NT2/D1 (cell line): ENCODE results near the gene NECTIN4.

Experiments used
- DNase-seq: peaks from one replicate; pipeline ENCODE4 v3.0.0-alpha.2; 2011; ENCODE audit warnings: low read depth, low spot score
- H3K27me3 ChIP-seq: 2 replicates; pipeline ENCODE4 v1.6.0; 2011; ENCODE audit warnings: mild to moderate bottlenecking; ENCODE audit not compliant: insufficient read length, insufficient read depth
- H3K36me3 ChIP-seq: 2 replicates; pipeline ENCODE4 v1.6.1; 2011; ENCODE audit warnings: mild to moderate bottlenecking, low read length, mixed read lengths; ENCODE audit not compliant: insufficient read depth, insufficient read length
- H3K4me1 ChIP-seq: 2 replicates; pipeline ENCODE4 v1.5.1; 2011; ENCODE audit not compliant: insufficient read depth, insufficient read length
- H3K4me3 ChIP-seq: 2 replicates; pipeline ENCODE4 v1.5.1; 2011; ENCODE audit warnings: low read depth; ENCODE audit not compliant: insufficient read length
- H3K9ac ChIP-seq: 2 replicates; pipeline ENCODE4 v1.6.0; 2011; ENCODE audit warnings: low read depth; ENCODE audit not compliant: insufficient read length
- H3K9me3 ChIP-seq: 2 replicates; pipeline ENCODE4 v1.5.1; 2011; ENCODE audit warnings: mild to moderate bottlenecking, low read length; ENCODE audit not compliant: insufficient read depth
- SUZ12 ChIP-seq: IDR thresholded peaks from 2 replicates; pipeline ENCODE4 v1.6.1; 2011; ENCODE audit not compliant: insufficient read length, insufficient read depth; ENCODE audit errors: extremely low read depth
- YY1 ChIP-seq: IDR thresholded peaks from 2 replicates; pipeline ENCODE4 v1.6.1; 2011; ENCODE audit not compliant: insufficient read length, insufficient read depth
- ZNF274 ChIP-seq: IDR thresholded peaks from 2 replicates; pipeline ENCODE4 v1.6.1; 2011; ENCODE audit warnings: mild to moderate bottlenecking, low read depth, low read length

NECTIN4 gene

DNA sequence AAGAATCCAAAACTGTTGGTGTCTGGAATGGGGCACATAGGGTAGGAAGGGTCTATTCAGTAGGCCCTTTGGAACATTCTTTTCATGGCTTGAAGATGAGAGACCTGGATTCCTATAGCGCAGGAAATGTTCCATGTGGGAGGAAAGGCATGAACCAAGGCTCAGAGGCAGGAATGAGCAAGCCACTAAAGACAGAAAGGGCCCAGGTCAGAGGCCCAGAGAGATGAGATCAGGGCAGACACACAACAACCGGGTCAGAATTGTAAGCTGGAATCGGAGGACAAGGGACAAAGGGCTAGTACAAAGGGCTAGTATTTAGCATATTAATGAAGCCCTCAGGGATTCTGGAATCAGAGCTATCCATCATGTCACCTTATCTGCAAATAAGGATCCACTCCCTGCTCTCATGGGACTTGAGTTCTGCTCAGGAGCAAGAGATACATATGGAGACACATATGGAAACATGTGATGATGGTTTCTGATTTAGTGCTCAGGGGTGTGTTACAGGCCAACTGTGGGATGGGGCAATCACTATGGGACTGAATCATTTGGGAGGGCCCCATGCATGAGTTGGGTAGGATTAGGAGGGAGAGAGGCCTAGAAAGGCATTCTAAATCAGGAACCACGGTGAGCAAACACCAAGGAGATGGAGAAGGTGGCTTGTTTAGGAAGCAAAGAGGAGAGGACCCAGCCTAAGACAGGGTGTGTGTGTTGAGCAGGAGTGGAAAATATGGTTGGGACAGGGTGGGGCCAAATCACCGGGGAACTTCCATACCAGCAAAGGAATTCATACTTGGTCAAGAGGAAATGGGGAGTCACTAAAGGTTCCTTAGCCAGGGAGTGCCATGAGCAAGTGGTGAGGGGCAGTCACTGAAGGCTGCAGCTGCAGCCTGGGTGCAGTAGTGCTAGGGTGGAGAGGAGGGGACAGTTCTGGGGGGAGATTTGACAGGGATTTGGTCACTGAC is 8.6 kb downstream of the NECTIN4 start:
- DNase-seq, result no peak
- Histone ChIP-seq H3K9ac (no peak overlapping the region), H3K9me3 (no peaks in the 10 kb centered on the region), H3K36me3 (no peaks in the 10 kb centered on the region), H3K4me1 (peaks cover 35% of the 10 kb centered on the region), H3K27me3 (no peaks in the 10 kb centered on the region), H3K4me3 (no peak overlapping the region)
- TF ChIP-seq SUZ12 (no peak), YY1 (no peak)

- Histone ChIP-seq H3K36me3 (no peaks in the 10 kb centered on the region), H3K4me1 (peaks cover 31% of the 10 kb centered on the region), H3K9ac (no peak overlapping the region), H3K9me3 (no peaks in the 10 kb centered on the region), H3K4me3 (no peak overlapping the region), H3K27me3 (no peaks in the 10 kb centered on the region)
- DNase-seq, result no peak
- TF ChIP-seq ZNF274, result no peak
- TF ChIP-seq YY1, result no peak
- TF ChIP-seq SUZ12, result no peak
These were observed 9.8 kb downstream of the NECTIN4 start for GRCh38 chr1:161079436-161080110.

DNA sequence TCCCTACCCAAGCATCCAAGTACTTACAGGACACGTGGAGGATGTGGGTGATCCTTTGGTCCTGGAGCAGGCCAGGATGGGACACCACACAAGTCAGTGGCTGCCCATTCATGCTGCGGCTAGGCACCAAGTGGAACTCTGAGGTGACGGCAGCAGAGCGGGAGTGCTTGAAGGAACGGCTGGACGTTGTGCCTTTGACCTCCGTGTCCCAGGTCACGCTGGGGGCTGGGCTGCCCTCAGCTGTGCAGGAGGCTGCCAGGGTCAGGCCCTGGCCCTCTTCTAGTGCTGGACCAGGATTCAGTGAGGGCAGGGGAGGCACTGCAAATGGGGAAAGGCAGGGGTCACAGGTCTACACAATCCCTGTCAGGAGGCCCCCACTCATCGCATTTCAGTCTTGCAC is 11.9 kb downstream of the NECTIN4 start:
- Histone ChIP-seq H3K27me3 (no peaks in the 10 kb centered on the region), H3K9ac (no peak overlapping the region), H3K4me3 (no peak overlapping the region), H3K4me1 (peaks cover 18% of the 10 kb centered on the region), H3K9me3 (no peaks in the 10 kb centered on the region), H3K36me3 (no peaks in the 10 kb centered on the region)
- no peak for DNase-seq
- TF ChIP-seq SUZ12 (no peak), YY1 (no peak), ZNF274 (no peak)

DNA sequence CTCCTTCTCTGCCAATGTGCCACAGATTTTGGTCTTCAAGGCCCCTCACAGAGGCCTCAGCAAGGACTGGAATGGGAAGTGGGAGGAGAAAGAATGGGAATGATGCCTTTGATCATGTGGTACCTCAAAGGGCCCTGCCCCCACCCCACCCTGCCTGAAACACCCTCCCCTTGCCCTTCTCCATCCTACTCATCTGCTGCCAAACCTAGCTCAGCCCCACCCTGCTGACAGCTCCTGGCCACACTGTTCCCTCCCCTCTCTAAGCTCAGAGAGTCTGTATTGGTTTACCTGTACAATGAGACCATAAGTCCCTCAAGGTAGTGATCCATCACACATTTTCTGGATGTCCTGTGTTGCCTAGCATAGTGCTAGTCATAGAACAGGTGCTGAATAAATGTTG is 12.9 kb downstream of the NECTIN4 start:
- TF ChIP-seq SUZ12 (no peak), YY1 (no peak), ZNF274 (no peak)
- no peaks in the 10 kb centered on the region for H3K36me3 ChIP-seq
- no peak for DNase-seq
- no peak overlapping the region for H3K4me3 ChIP-seq
- H3K9ac ChIP-seq, result no peak overlapping the region
- H3K4me1 ChIP-seq, result peaks cover 16% of the 10 kb centered on the region
- no peaks in the 10 kb centered on the region for H3K27me3 ChIP-seq
- no peaks in the 10 kb centered on the region for H3K9me3 ChIP-seq

DNA sequence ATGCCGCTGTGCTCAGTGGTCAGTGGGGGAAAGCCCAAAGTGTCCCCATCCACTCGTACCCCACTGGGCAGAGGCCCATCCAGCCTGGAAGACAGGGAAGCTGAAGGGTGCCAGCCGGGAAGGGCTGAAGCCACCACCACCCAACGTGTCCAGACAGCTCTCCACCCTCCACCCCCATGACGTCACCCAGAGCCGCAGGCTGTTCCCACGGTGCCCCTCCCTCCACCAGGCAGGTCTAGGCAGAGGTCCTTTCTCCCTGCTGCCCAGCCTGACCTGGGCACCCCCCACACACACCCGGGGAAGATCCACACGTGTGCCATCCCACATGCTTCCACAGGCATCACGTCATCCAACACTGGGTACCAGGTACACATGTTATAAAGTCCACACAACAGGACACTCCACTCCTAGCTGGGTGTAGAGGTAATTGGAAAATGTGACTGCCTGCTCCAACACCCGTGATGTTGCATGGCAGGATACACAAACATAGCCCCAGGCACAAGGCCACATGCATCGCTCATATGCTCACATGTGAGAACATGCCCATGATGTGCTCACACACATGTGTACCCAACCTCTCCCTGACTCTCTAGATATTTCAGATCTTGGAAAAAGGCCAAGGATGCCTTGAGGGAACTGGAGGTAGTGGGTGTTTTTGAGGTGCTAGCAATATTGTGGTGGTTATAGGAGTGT is 14.5 kb downstream of the NECTIN4 start:
- no peak for TF ChIP-seq YY1
- no peak for TF ChIP-seq SUZ12
- no peak for TF ChIP-seq ZNF274
- Histone ChIP-seq H3K36me3 (no peaks in the 10 kb centered on the region), H3K27me3 (no peaks in the 10 kb centered on the region), H3K4me1 (peaks cover 9% of the 10 kb centered on the region), H3K9me3 (peaks cover 8% of the 10 kb centered on the region; the same call in 1 of the 2 replicates), H3K4me3 (no peak overlapping the region), H3K9ac (no peak overlapping the region)
- no peak for DNase-seq

GRCh38 chr1:161073474-161074121 is 15.8 kb downstream of the NECTIN4 start:
- peaks cover 11% of the 10 kb centered on the region for H3K4me1 ChIP-seq
- no peaks in the 10 kb centered on the region for H3K36me3 ChIP-seq
- H3K9ac ChIP-seq, result no peak overlapping the region
- no peak overlapping the region for H3K4me3 ChIP-seq
- peaks cover 8% of the 10 kb centered on the region; the same call in 1 of the 2 replicates for H3K9me3 ChIP-seq
- DNase-seq, result no peak
- H3K27me3 ChIP-seq, result no peaks in the 10 kb centered on the region
- TF ChIP-seq SUZ12 (no peak), ZNF274 (no peak), YY1 (no peak)
